GM21737 (cell line): ENCODE measurements around the gene EPM2AIP1.
"Not testable (repeated sequence)": the region's sequence is repeated elsewhere in the genome, so short reads cannot be mapped to it uniquely, and the experiment has no call there.

Experiments
- ATAC-seq: cut with Tn5 transposase; IDR thresholded peaks from one replicate; pipeline ENCODE4 v1.9.1; 2021; ENCODE audit warnings: mild to moderate bottlenecking, moderate library complexity; ENCODE audit not compliant: unreplicated experiment

EPM2AIP1 gene

DNA sequence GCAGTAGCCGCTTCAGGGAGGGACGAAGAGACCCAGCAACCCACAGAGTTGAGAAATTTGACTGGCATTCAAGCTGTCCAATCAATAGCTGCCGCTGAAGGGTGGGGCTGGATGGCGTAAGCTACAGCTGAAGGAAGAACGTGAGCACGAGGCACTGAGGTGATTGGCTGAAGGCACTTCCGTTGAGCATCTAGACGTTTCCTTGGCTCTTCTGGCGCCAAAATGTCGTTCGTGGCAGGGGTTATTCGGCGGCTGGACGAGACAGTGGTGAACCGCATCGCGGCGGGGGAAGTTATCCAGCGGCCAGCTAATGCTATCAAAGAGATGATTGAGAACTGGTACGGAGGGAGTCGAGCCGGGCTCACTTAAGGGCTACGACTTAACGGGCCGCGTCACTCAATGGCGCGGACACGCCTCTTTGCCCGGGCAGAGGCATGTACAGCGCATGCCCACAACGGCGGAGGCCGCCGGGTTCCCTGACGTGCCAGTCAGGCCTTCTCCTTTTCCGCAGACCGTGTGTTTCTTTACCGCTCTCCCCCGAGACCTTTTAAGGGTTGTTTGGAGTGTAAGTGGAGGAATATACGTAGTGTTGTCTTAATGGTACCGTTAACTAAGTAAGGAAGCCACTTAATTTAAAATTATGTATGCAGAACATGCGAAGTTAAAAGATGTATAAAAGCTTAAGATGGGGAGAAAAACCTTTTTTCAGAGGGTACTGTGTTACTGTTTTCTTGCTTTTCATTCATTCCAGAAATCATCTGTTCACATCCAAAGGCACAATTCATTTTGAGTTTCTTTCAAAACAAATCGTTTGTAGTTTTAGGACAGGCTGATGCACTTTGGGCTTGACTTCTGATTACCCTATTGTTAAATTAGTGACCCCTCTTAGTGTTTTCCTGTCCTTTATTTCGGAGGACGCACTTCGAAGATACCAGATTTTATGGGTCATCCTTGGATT is 674 bp upstream of the EPM2AIP1 start, which contains the start of gene MLH1:
Gene MLH1, plus strand, starts transcription at position 193 of the 958 bp plus-strand sequence. Its CDS starts 30 bp downstream, at position 223.
- peak; percentile 91 for ATAC-seq

DNA sequence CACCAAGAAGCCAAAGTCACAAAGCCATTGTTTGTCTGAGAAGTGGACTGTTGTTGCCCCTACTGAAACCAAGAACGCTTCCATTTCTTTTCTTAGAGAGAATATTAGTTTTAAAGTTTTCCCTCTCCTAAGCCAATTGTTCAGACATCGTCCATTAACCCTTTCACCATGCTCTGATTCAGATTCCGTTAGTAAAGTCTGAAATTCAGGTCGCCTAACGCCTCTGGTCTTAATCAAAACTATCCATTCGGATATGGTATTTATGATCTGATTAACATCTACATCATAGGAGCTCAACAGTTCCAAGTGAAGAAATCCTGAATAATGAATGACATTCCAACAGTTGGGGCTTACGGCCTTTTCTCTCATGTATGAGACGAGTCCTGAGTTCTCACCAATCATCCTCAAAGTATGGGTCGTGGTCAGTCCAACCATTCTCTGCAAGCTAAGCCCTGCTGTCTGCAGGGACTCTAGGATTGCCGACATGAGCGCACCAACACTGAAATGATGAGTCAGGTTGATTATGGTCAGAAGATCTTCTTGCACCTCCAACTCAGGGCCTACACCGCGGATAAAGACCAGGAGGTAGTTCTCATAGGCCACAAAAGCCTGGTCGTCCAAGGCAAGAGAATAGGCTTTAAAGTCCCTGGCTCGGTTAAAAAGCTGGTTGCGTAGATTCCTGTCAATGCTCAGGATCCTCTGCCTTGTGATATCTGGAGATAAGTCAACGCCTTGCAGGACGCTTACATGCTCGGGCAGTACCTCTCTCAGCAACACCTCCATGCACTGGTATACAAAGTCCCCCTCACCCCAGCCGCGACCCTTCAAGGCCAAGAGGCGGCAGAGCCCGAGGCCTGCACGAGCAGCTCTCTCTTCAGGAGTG is 767 bp downstream of the EPM2AIP1 start:
- ATAC-seq, result no peak

DNA sequence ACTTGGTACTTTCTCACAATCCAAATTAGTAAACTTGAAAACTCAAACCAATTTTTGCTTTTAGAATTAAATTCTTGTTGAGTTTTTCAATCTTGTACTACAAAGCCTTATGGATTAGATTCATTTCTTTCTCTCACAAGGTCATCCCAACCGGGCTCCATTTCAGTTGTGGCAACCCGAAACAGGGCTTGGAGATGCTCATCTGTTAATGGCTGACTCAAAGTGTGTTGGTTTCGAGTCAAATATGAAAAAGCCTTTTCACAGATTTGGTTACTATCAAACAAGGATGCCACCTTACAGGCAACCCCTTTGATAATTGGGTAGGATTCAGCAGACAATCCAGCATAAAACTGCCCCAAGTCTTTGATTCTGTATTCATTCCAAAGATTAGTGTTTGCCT is 1.8 kb downstream of the EPM2AIP1 start:
- no peak for ATAC-seq

DNA sequence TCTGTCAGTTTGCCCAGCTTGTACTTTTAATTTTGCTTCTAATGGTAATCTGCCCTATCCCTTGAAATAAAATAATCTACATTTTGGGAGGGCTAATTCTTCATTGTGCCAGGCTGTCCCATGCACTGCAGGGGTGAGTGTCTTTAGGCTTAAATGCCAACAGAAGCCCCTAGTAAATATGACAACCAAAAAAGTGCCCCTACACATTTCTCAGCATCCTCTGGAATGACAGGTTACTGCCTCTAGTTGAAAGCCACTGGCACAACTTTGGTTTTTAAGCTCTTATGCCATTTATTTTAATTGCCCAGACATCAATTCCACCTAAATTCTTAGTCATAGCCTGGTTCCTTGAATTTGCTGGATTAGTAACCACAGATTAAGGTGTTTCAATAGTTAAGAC is 3.4 kb downstream of the EPM2AIP1 start:
- no peak for ATAC-seq

DNA sequence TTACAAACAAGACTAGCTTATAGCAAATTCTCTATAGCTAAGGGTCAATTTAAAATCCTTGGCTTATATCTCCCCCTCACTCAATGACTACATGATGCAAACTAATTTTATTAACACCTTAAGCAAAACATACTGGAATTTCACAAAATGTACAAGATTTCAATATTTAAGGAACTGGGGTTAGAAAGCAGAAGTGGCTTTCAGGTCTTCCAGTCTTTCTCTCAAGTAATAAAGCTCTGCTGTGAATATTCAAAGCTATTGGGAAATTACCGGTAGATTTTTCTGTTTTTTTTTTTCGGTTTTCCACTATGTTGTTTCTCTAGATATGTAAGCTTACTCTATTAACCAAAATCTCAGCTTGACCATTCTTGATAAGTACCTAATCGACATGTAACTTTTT is 3.9 kb downstream of the EPM2AIP1 start:
- ATAC-seq, result no peak

DNA sequence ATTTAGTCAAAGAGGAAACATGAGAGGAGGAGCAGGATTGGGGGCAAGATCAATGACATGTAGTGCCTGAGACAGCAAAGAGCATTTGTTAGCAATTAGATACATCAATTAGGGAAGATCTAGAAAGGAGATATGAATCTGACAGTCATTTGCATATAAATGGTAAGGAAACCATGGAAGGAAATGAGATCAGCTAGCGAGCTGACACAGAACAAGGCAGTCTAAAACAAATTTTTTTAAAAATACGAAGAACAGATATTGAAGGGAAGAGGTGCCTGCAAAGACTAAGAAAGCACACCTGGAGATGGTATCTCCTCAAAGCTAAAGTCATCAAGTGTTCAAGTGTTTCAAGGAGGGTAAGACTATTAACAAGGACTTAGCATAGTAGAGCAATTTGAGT is 4.6 kb downstream of the EPM2AIP1 start:
- ATAC-seq, result no peak

DNA sequence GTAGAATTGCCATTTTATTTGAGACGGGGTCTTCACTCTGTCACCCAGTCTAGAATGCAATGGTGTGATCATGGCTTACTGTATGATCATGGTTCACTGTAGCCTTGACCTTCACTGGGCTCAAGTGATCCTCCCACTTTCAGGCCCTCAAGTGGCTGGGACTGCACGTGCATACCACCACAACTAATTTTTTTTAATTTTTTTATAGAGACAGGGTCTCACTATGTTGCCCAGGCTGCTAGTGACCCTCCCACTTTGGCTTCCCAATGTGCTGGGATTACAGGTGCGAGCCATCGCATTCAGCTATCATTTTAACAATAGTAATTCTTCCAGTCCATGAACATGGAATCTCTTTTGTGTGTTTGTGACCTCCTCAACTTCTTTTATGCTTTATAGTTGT is 11.9 kb downstream of the EPM2AIP1 start:
- no peak for ATAC-seq

DNA sequence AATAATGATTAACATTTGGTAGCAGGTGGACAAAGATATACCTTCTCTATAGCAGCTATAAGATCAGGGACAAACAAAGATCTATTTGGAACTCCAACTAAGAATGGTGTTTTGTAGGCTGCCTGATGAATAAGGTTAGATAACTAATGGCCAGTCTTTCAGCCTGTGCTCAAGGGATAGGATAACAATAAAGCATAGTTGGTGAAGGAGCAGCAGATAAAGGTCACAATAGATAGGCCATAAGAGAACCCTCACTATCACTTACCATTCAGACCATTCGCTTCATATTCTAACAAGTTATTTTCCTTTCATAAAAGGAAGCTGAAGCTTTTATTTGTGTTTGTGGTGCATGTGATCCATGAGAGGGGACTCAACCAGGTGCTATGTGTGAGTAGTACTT is 19.8 kb downstream of the EPM2AIP1 start:
- ATAC-seq, result no peak

DNA sequence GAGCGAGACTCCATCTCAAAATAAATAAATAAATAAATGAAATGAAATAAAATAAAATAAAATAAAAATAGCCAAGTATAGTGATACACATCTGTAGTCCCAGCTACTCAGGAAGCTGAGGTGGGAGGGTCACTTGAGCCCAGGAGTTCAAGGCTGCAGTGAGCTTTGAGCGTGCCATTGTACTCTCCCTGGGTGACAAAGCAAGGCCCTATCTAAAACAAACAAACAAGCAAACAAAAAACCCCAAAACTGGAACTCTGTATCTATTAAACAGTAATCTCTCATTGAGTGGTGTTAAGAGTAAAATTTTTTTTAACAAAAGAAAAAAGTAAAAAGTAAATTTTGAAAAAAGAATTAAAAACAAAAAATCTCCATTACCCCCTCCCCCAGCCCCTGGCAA is 20.8 kb downstream of the EPM2AIP1 start:
- ATAC-seq, result no peak

DNA sequence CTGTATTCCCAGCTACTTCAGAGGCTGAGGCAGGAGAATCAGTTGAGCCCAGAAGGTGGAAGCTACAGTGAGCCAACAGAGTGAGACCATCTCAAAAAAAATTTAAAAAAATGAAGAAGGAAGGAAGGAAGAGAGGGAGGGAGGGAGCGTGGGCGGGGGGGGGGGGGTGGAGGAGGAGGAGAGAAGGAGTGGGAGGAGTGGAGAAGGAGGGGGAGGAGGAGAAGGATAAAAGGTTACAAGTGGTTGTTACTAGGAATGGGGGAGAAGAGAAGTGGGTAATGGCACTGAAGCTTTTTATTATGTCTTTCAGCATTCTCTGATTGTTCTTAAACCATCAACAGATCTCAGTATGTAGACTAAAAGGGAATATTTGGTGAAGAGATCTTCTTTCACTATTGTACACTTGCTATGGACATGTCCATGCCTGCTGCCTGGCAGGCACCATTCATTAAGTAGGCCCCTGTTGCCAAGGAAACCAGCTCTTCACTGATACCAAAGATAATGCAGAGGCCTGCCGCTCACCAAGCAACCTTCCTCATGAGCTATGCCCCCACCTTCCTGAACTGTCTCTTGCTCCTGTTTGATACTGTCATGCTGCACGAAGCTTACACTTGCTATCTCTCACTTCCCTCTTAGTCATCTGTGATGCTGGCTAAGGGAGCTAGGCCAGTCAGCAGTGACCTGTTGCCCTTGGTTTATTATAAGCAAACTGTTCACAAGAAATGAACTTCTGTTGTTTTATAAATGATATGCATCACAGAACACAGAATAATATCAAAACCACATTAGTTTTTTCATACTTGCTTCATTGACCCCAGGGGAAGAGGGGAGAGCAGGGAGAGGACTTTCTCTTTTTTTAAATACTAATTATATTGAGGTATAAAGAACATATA is 23.1 kb downstream of the EPM2AIP1 start:
- peak; percentile 99 for ATAC-seq

DNA sequence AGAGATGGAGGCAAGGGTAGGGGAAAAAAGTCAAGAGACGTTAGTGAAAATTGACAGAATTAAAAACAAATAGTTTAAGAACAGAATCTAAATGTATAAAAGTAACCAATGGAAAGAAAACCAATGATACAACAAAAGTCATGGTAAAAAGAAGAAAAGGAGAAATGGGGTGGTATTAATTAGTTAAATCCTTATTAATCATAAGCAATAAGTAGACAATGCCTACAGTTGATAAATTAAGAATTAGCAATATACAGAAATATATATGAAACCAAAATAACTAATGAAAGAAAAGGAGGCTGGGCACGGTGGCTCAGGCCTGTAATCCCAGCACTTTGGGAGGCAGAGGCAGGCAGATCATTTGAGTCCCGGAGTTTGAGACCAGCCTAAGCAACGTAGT is 23.8 kb downstream of the EPM2AIP1 start:
- no peak for ATAC-seq

DNA sequence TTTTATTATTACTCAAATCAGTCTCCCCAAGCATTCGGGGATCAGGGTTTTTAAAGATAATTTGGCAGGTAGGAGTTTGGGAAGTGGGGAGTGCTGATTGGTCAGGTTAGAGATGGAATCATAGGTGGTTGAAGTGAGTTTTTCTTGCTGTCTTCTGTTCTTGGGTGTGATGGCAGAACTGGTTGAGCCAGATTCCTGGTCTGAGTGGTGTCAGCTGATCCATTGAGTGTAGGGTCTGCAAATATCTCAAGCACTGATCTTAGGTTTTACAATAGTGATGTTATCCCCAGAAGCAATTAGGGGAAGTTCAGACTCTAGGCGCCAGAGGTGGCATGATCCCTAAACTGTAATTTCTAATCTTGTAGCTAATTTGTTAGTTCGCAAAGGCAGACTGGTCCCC is 27.5 kb downstream of the EPM2AIP1 start:
- ATAC-seq, result no peak

DNA sequence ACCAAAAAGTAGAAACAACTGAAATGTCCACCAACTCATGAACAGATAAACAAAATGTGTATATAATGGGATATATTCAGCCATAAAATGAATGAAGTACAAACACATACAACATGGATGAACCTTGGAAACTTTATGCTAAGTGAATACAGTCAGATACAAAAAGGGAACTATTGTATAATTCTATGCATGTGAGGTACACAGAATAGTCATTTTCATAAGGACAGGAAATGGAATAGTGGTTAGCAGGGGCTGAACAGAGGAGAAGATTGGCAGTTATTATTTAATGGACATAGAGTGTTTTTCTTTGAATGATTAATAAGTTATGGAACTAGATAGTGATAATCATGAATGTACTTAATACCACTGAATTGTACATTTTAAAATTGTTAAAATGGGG is 28.1 kb downstream of the EPM2AIP1 start:
- ATAC-seq, result no peak

DNA sequence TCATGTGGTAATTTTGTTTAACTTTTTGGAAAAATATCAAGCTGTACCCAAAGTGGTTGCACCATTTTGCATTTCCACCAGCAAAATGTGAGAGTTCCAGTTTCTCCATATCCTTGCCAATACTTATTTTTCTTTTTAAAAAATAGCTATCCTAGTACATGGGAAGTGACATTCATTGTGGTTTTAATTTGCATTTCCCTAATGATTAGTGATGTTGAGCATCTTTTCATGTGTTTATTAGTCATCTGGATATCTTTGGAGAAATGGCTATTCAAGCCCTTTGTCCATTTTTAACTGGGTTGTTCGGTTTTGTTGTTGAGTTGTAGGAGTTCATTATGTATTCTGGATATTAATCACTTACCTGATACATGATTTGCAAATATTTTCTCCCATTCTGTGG is 28.6 kb downstream of the EPM2AIP1 start:
- ATAC-seq, result no peak

DNA sequence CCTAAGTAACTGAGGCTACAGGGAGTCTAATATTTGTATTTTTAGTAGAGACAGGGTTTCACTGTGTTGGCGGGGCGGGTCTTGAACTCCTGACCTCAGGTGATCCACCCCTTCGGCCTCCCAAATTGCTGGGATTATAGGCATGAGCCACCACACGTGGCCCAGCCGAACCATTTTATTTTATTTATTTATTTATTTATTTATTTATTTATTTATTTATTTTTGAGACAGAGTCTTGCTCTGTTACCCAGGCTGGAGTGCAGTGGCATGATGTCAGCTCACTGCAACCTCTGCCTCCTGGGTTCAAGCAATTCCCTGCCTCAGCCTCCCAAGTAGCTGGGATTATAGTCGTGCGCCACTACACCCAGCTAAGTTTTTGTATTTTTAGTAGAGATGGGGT is 29.9 kb downstream of the EPM2AIP1 start:
- ATAC-seq, result not testable (repeated sequence)

DNA sequence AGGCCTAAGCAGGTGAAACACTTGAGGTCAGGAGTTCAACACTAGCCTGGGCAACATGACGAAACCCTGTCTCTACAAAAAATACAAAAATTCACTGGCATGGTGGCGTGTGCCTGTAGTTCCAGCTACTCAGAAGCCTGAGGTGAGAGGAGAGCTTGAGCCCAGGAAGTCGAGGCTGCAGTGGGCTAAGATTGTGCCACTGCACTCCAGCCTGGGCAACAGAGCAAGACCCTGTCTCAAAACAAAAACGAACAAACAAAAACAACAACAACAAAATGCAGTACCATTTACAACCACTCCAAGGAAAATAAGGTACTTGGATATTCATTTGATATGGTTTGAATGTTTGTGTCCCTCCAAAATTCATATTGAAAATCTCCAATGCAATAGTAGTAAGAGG is 32.4 kb downstream of the EPM2AIP1 start:
- ATAC-seq, result no peak

DNA sequence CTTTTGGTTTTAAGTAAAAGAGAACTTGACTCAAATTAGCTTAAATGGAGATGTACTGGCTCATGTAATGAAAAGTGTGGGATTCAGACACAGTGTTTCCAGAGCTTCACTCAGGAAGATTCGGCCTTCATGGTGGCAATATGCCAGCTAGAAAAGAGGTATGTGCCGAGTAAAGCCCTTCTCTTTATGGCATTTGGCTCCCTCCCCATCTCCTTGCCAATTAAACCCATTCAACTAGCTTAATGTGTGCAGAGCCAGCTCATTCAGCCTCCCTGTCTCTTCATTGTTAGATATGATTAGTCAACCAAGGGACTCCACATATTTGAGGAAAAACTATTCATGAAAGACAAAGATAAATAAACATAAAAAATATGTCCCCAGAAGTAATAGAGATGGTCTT is 33.1 kb downstream of the EPM2AIP1 start:
- no peak for ATAC-seq

DNA sequence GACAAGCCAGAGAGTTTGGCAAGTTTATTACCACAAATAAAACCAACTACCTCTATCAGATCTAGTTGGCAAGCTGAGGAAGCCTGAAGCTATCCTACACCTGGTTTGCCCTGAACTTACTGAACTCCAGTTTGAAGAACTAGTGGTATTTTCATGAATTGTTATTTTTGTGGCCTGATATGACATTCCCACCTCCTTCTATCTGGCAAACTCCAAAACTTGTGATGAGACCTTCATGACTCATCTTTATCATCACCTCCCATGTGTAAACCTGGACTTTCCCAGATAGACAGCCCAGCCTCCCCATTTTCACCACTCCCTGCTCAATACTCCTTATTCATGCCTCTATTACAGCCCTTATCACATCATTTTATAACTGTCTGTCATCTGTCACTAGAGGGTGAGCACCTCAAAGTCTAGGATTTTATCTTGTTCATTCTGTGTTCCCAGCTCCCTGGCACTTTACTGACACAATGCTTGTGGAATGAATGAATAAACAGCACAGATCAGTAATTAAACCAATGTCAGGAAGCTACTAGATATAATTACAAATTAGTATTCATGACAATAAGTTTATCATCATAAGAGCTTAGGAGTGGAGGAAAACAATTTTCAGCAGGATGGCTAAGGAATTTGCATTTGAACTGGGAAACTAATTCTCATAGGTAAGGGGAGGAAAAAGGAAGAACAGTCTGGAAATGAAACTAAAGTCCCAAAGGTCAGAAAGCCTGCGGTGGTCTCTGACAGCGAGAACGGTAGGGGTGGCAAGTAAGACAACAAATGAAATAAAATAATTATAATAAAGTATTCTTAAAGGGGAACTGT is 34.9 kb downstream of the EPM2AIP1 start:
- ATAC-seq, result no peak

DNA sequence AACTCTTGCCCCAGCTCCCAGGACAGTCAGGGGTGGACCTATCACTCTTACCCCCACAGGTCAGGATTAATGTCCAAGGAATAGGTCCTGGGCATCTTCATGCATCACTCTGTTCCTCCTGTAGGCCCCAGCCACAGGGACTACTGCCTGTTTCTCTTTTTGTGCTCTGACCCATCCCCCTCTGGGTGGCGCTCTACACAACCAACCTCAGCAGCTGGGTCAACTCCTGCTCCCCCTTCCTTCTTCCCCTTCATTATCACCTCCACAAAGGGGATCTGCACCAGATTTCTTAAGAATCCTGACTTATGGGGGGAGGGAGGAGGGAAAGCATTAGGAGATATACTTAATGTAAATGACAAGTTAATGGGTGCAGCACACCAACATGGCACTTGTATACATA is 35.9 kb downstream of the EPM2AIP1 start:
- no peak for ATAC-seq

DNA sequence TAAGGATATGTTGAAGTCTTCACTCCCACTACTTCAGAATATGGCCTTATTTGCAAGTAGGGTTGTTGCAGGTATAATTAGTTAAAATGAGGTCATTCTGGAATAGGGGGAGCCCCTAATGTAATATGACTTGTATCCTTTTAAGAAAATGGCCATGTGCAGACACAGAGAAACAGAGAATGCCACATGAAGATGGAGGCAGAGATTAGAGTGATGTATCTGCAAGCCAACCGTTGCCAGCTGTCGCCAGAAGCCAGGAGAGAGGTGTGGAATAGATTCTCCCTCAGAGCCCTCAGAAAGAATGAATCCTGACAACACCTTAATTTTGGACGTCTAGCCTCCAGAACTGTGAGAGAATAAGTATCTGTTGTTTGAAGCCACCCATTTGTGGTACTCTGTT is 36.8 kb downstream of the EPM2AIP1 start:
- no peak for ATAC-seq
